Medulla oblongata (tissue), 1 donor: ENCODE measurements around the gene C11orf71.

Experiments used
- DNase-seq: peaks from one replicate; pipeline ENCODE4 v3.0.0-alpha.2; 2015; ENCODE audit errors: extremely low spot score

The C11orf71 gene

GRCh38 chr11:114359342-114359741 is 41.0 kb downstream of the C11orf71 start:
- no peak for DNase-seq

GRCh38 chr11:114358716-114359115 is 41.6 kb downstream of the C11orf71 start:
- no peak for DNase-seq

- no peak for DNase-seq
These were observed 46.2 kb downstream of the C11orf71 start for GRCh38 chr11:114354076-114354475.

GRCh38 chr11:114353443-114353842 is 46.9 kb downstream of the C11orf71 start:
- DNase-seq: no peak

- no peak for DNase-seq
These were observed 50.3 kb downstream of the C11orf71 start for GRCh38 chr11:114350022-114350421.
